Measurements from ENCODE around the gene ZC3H6. TPM values are rescaled to one million over a fixed set of nuclear protein-coding genes. Genes with fewer than 3 reads are reported as not detected.

Gene ZC3H6
- total RNA-seq (2014; rRNA removed; shearing (Covaris generic)) (2.5 and 3.3 TPM in 2 replicates), polyA plus RNA-seq (2016; fragmentation: Nextera tagmentation; extraction: Ambion mirVana) (2.1 and 2.5 TPM in 2 replicates)

GRCh38 chr2:112275311-112275886 lies at the start of gene ZC3H6:
ZC3H6 (plus strand) TSS chr2:112275597; CDS start chr2:112275995, 398 bp downstream.
- H3K27me3 ChIP-seq (replicated peaks; ENCODE audit: insufficient read depth), result no peaks in the 10 kb centered on the region
- H4K20me1 ChIP-seq (ENCODE audit: insufficient read depth), result no peaks in the 10 kb centered on the region
- peak; percentile 98 for DNase-seq
- H3K4me2 ChIP-seq (ENCODE audit: unreplicated experiment), result peak within 1 kb of the TSS; percentile 98
- H3K4me1 ChIP-seq (ENCODE audit: insufficient read depth), result peaks cover 12% of the 10 kb centered on the region; the same call in 1 of the 2 replicates
- H3K4me3 ChIP-seq, result peak within 1 kb of the TSS; percentile 91
- WGBS, 2 experiments (ENCODE audit: low coverage in 1 of 2, low lambda C conversion rate in 2 of 2, missing lambda C conversion rate in 2 of 2), result 0 to 1% methylated on average over 48 to 59 of the region's 60 CpGs
- no peaks in the 10 kb centered on the region for H3K9me3 ChIP-seq (ENCODE audit: low read depth)
- no peak for TF ChIP-seq EZH2phosphoT487 (IDR thresholded peaks at IDR 0.05; ENCODE audit: insufficient read depth, low read depth)
- TF ChIP-seq EZH2 (IDR thresholded peaks at IDR 0.05; ENCODE audit: insufficient read depth, poor library complexity, severe bottlenecking), result no peak
- peak within 1 kb of the TSS; percentile 94 for H3K27ac ChIP-seq
- in situ Hi-C loops (cut with MboI), result no loop called here
- peak within 1 kb of the TSS; percentile 99 for H3K9ac ChIP-seq
- H2AFZ ChIP-seq, result peak within 1 kb of the TSS; percentile 86
- no peaks in the 10 kb centered on the region for H3K9me2 ChIP-seq (ENCODE audit: insufficient read depth)
- no peaks in the 10 kb centered on the region; the same call in 1 of the 2 replicates for H3K79me2 ChIP-seq (ENCODE audit: insufficient read depth)
- H3K36me3 ChIP-seq (ENCODE audit: low read depth), result no peaks in the 10 kb centered on the region
- 0 out of 2 replicates have a peak, but pooled peaks cover 8% of the 10 kb centered on the region for H3F3A ChIP-seq (ENCODE audit: insufficient read depth)

GRCh38 chr2:112229348-112229747 lies 46.0 kb upstream of the ZC3H6 start:
- no peaks in the 10 kb centered on the region for H3K27me3 ChIP-seq (replicated peaks; ENCODE audit: insufficient read depth)
- no peaks in the 10 kb centered on the region for H3K4me1 ChIP-seq (ENCODE audit: insufficient read depth)
- H3K79me2 ChIP-seq (ENCODE audit: insufficient read depth), result no peaks in the 10 kb centered on the region
- no peak overlapping the region for H2AFZ ChIP-seq
- DNase-seq, result peak; percentile 7
- no peak overlapping the region for H3K4me3 ChIP-seq
- no peak overlapping the region for H3K27ac ChIP-seq
- H3F3A ChIP-seq (ENCODE audit: insufficient read depth), result no peaks in the 10 kb centered on the region
- no peak overlapping the region for H3K4me2 ChIP-seq (ENCODE audit: unreplicated experiment)
- peaks cover 5% of the 10 kb centered on the region; the same call in 1 of the 2 replicates for H3K36me3 ChIP-seq (ENCODE audit: low read depth)
- no peaks in the 10 kb centered on the region for H4K20me1 ChIP-seq (ENCODE audit: insufficient read depth)
- no peaks in the 10 kb centered on the region for H3K9me2 ChIP-seq (ENCODE audit: insufficient read depth)
- no peak overlapping the region for H3K9ac ChIP-seq
- no peaks in the 10 kb centered on the region for H3K9me3 ChIP-seq (ENCODE audit: low read depth)
- in situ Hi-C loops (cut with MboI), result no loop called here
- no peak for TF ChIP-seq EZH2 (IDR thresholded peaks at IDR 0.05; ENCODE audit: insufficient read depth, poor library complexity, severe bottlenecking)
- no peak for TF ChIP-seq EZH2phosphoT487 (IDR thresholded peaks at IDR 0.05; ENCODE audit: insufficient read depth, low read depth)

GRCh38 chr2:112230371-112230770 lies 45.0 kb upstream of the ZC3H6 start:
- no peak for DNase-seq
- in situ Hi-C loops (cut with MboI), result no loop called here
- H3K27ac ChIP-seq, result no peak overlapping the region
- H2AFZ ChIP-seq, result no peak overlapping the region
- 75 to 80% methylated on average over 3 of the region's 3 CpGs for WGBS, 2 experiments (ENCODE audit: low coverage in 1 of 2, low lambda C conversion rate in 2 of 2, missing lambda C conversion rate in 2 of 2)
- H3K4me3 ChIP-seq, result no peak overlapping the region
- H3F3A ChIP-seq (ENCODE audit: insufficient read depth), result no peaks in the 10 kb centered on the region
- no peak overlapping the region for H3K9ac ChIP-seq
- no peaks in the 10 kb centered on the region for H3K9me2 ChIP-seq (ENCODE audit: insufficient read depth)
- H4K20me1 ChIP-seq (ENCODE audit: insufficient read depth), result no peaks in the 10 kb centered on the region
- H3K36me3 ChIP-seq (ENCODE audit: low read depth), result peaks cover 5% of the 10 kb centered on the region; the same call in 1 of the 2 replicates
- H3K4me2 ChIP-seq (ENCODE audit: unreplicated experiment), result no peak overlapping the region
- H3K4me1 ChIP-seq (ENCODE audit: insufficient read depth), result no peaks in the 10 kb centered on the region
- no peaks in the 10 kb centered on the region for H3K9me3 ChIP-seq (ENCODE audit: low read depth)
- no peaks in the 10 kb centered on the region for H3K79me2 ChIP-seq (ENCODE audit: insufficient read depth)
- no peaks in the 10 kb centered on the region for H3K27me3 ChIP-seq (replicated peaks; ENCODE audit: insufficient read depth)
- TF ChIP-seq EZH2phosphoT487 (IDR thresholded peaks at IDR 0.05; ENCODE audit: insufficient read depth, low read depth) (no peak), EZH2 (IDR thresholded peaks at IDR 0.05; ENCODE audit: insufficient read depth, poor library complexity, severe bottlenecking) (no peak)

GRCh38 chr2:112239862-112240261 lies 35.5 kb upstream of the ZC3H6 start:
- Histone ChIP-seq H3K4me2 (ENCODE audit: unreplicated experiment) (no peak overlapping the region), H3K9me3 (ENCODE audit: low read depth) (no peaks in the 10 kb centered on the region), H3K36me3 (ENCODE audit: low read depth) (peaks cover 5% of the 10 kb centered on the region; the same call in 1 of the 2 replicates), H3K79me2 (ENCODE audit: insufficient read depth) (no peaks in the 10 kb centered on the region), H3K27ac (no peak overlapping the region), H4K20me1 (ENCODE audit: insufficient read depth) (no peaks in the 10 kb centered on the region), H2AFZ (no peak overlapping the region), H3K4me3 (no peak overlapping the region), H3K9ac (no peak overlapping the region), H3K9me2 (ENCODE audit: insufficient read depth) (no peaks in the 10 kb centered on the region), H3K4me1 (ENCODE audit: insufficient read depth) (no peaks in the 10 kb centered on the region), H3F3A (ENCODE audit: insufficient read depth) (no peaks in the 10 kb centered on the region), H3K27me3 (replicated peaks; ENCODE audit: insufficient read depth) (no peaks in the 10 kb centered on the region)
- whole genome bisulfite sequencing, 2 experiments (ENCODE audit: low coverage in 1 of 2, low lambda C conversion rate in 2 of 2, missing lambda C conversion rate in 2 of 2), result 93 to 100% methylated on average over 1 of the region's 1 CpG
- TF ChIP-seq EZH2 (IDR thresholded peaks at IDR 0.05; ENCODE audit: insufficient read depth, poor library complexity, severe bottlenecking), result no peak
- TF ChIP-seq EZH2phosphoT487 (IDR thresholded peaks at IDR 0.05; ENCODE audit: insufficient read depth, low read depth), result no peak
- no peak for DNase-seq
- in situ Hi-C loops (cut with MboI), result no loop called here

All from GM23248 (cell line).